ENCODE results near the gene ACP1.

Gene ACP1

GRCh38 chr2:257842-258241, 6.9 kb upstream of the ACP1 start:
- no peak overlapping the region for H3K27ac ChIP-seq (replicated peaks; ENCODE audit: low read length)
- no peak overlapping the region for H2BK12ac ChIP-seq (ENCODE audit: low read length)
- no peak overlapping the region for H3K4me3 ChIP-seq (ENCODE audit: low read length in 2 of 2)
- no peak overlapping the region for H2BK120ac ChIP-seq (ENCODE audit: low read depth, low read length)
- H3K23ac ChIP-seq (ENCODE audit: low read depth, low read length, poor library complexity): no peak overlapping the region
- no peak overlapping the region for H3K4ac ChIP-seq (ENCODE audit: low read length)
- no peak overlapping the region for H2BK5ac ChIP-seq (ENCODE audit: low read length)
- no peaks in the 10 kb centered on the region for H3K79me1 ChIP-seq (ENCODE audit: low read depth, low read length)
- H3K4me2 ChIP-seq (ENCODE audit: insufficient read depth, low read length, poor library complexity, severe bottlenecking): no peak overlapping the region
- H3K4me1 ChIP-seq (ENCODE audit: control insufficient read depth in 2 of 2, insufficient read depth in 1 of 2, low read depth in 1 of 2, low read length in 2 of 2): no peaks in the 10 kb centered on the region
- peaks cover 0 to under 1% (median 0%) of the 10 kb centered on the region in 3 experiments for H3K27me3 ChIP-seq (ENCODE audit: control insufficient read depth in 3 of 3, insufficient read depth in 3 of 3, low read depth in 1 of 3, low read length in 3 of 3)
- H3K9me3 ChIP-seq (replicated peaks in 1 of 2; ENCODE audit: control insufficient read depth in 2 of 2, insufficient read depth in 1 of 2, low read depth in 1 of 2, low read length in 2 of 2): peaks cover 8 to 52% of the 10 kb centered on the region in 2 donors
- no peak overlapping the region for H3K14ac ChIP-seq (ENCODE audit: low read length)
- no CpG with 5 or more reads among the region's 2 CpGs for WGBS, 2 donors (ENCODE audit: extremely low coverage in 2 of 2, insufficient read length in 2 of 2, insufficient replicate concordance in 1 of 2)
- no peak overlapping the region for H2AK5ac ChIP-seq (ENCODE audit: low read depth, low read length)
- H3K18ac ChIP-seq (ENCODE audit: low read length): no peak overlapping the region
- H3K9ac ChIP-seq (ENCODE audit: low read depth, low read length, poor library complexity): no peak overlapping the region
- DNase-seq (ENCODE audit: low spot score): no peak
- H3K36me3 ChIP-seq (replicated peaks in 1 of 2; ENCODE audit: control insufficient read depth in 2 of 2, insufficient read depth in 2 of 2, low read length in 2 of 2): peaks cover 0 to 42% of the 10 kb centered on the region in 2 donors
- no peak overlapping the region for H2BK15ac ChIP-seq (ENCODE audit: low read length)
- H4K91ac ChIP-seq (ENCODE audit: low read depth, low read length, poor library complexity): no peak overlapping the region
- H4K8ac ChIP-seq (ENCODE audit: low read depth, low read length): no peak overlapping the region
- H2AFZ ChIP-seq (ENCODE audit: low read length): no peak overlapping the region

GRCh38 chr2:258933-259332, 5.8 kb upstream of the ACP1 start:
- no peak overlapping the region for H2BK15ac ChIP-seq (ENCODE audit: low read length)
- H2BK120ac ChIP-seq (ENCODE audit: low read depth, low read length): no peak overlapping the region
- H3K23ac ChIP-seq (ENCODE audit: low read depth, low read length, poor library complexity): no peak overlapping the region
- H4K91ac ChIP-seq (ENCODE audit: low read depth, low read length, poor library complexity): no peak overlapping the region
- no CpG with 5 or more reads among the region's 3 CpGs for WGBS, 2 donors (ENCODE audit: extremely low coverage in 2 of 2, insufficient read length in 2 of 2, insufficient replicate concordance in 1 of 2)
- no peak overlapping the region for H3K4ac ChIP-seq (ENCODE audit: low read length)
- H3K4me2 ChIP-seq (ENCODE audit: insufficient read depth, low read length, poor library complexity, severe bottlenecking): no peak overlapping the region
- H3K27me3 ChIP-seq (ENCODE audit: control insufficient read depth in 3 of 3, insufficient read depth in 3 of 3, low read depth in 1 of 3, low read length in 3 of 3): peaks cover 0 to 11% (median 10%) of the 10 kb centered on the region in 3 experiments
- H2BK12ac ChIP-seq (ENCODE audit: low read length): no peak overlapping the region
- H3K9ac ChIP-seq (ENCODE audit: low read depth, low read length, poor library complexity): no peak overlapping the region
- H3K4me1 ChIP-seq (ENCODE audit: control insufficient read depth in 2 of 2, insufficient read depth in 1 of 2, low read depth in 1 of 2, low read length in 2 of 2): peaks cover 0 to 2% of the 10 kb centered on the region in 2 donors
- no peak overlapping the region for H3K18ac ChIP-seq (ENCODE audit: low read length)
- H3K4me3 ChIP-seq (ENCODE audit: low read length in 2 of 2): no peak overlapping the region
- peaks cover 16 to 61% of the 10 kb centered on the region in 2 donors for H3K9me3 ChIP-seq (replicated peaks in 1 of 2; ENCODE audit: control insufficient read depth in 2 of 2, insufficient read depth in 1 of 2, low read depth in 1 of 2, low read length in 2 of 2)
- no peak for DNase-seq (ENCODE audit: low spot score)
- no peak overlapping the region for H2BK5ac ChIP-seq (ENCODE audit: low read length)
- H2AFZ ChIP-seq (ENCODE audit: low read length): no peak overlapping the region
- H3K79me1 ChIP-seq (ENCODE audit: low read depth, low read length): no peaks in the 10 kb centered on the region
- no peak overlapping the region for H2AK5ac ChIP-seq (ENCODE audit: low read depth, low read length)
- no peak overlapping the region for H3K14ac ChIP-seq (ENCODE audit: low read length)
- H3K27ac ChIP-seq (replicated peaks; ENCODE audit: low read length): no peak overlapping the region
- peaks cover 0 to 47% of the 10 kb centered on the region in 2 donors for H3K36me3 ChIP-seq (replicated peaks in 1 of 2; ENCODE audit: control insufficient read depth in 2 of 2, insufficient read depth in 2 of 2, low read length in 2 of 2)
- no peak overlapping the region for H4K8ac ChIP-seq (ENCODE audit: low read depth, low read length)

DNA sequence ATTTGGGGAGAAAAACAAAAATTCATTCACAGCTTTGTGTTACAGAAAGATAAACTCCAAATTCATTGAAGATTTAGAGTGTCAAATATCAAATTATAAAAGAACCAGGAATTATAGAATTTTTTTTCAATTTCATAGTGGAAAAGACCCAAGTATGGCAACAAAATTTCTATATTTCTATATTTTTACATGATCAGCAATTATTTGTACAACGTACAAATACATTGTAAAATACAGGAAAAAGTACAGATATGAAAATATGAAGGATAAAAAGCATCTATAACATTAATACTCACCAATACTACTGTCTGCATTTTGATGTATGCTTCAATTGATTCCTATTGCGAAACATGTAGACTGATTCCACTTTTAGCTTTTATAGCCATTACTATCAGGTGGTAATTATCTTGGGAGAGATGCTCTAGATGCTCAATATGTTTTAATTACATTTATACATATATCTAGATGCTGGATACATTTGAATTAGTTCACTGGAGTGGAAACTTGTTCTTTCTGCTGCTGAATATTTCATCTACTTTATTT, 4.9 kb upstream of the ACP1 start:
- no CpG with 5 or more reads among the region's 2 CpGs for WGBS, 2 donors (ENCODE audit: extremely low coverage in 2 of 2, insufficient read length in 2 of 2, insufficient replicate concordance in 1 of 2)
- H3K36me3 ChIP-seq (replicated peaks in 1 of 2; ENCODE audit: control insufficient read depth in 2 of 2, insufficient read depth in 2 of 2, low read length in 2 of 2): peaks cover 0 to 47% of the 10 kb centered on the region in 2 donors
- H4K91ac ChIP-seq (ENCODE audit: low read depth, low read length, poor library complexity): no peak overlapping the region
- no peak overlapping the region for H2BK120ac ChIP-seq (ENCODE audit: low read depth, low read length)
- DNase-seq (ENCODE audit: low spot score): no peak
- H2BK15ac ChIP-seq (ENCODE audit: low read length): no peak overlapping the region
- no peak overlapping the region for H3K4ac ChIP-seq (ENCODE audit: low read length)
- no peak overlapping the region for H3K14ac ChIP-seq (ENCODE audit: low read length)
- peaks cover 0 to 2% of the 10 kb centered on the region in 2 donors for H3K4me1 ChIP-seq (ENCODE audit: control insufficient read depth in 2 of 2, insufficient read depth in 1 of 2, low read depth in 1 of 2, low read length in 2 of 2)
- no peak overlapping the region for H2BK5ac ChIP-seq (ENCODE audit: low read length)
- peaks cover under 1% of the 10 kb centered on the region for H3K79me1 ChIP-seq (ENCODE audit: low read depth, low read length)
- H3K23ac ChIP-seq (ENCODE audit: low read depth, low read length, poor library complexity): no peak overlapping the region
- H3K4me2 ChIP-seq (ENCODE audit: insufficient read depth, low read length, poor library complexity, severe bottlenecking): no peak overlapping the region
- peaks cover 0 to 15% (median 13%) of the 10 kb centered on the region in 3 experiments for H3K27me3 ChIP-seq (ENCODE audit: control insufficient read depth in 3 of 3, insufficient read depth in 3 of 3, low read depth in 1 of 3, low read length in 3 of 3)
- H3K27ac ChIP-seq (replicated peaks; ENCODE audit: low read length): no peak overlapping the region
- no peak overlapping the region for H4K8ac ChIP-seq (ENCODE audit: low read depth, low read length)
- H2BK12ac ChIP-seq (ENCODE audit: low read length): no peak overlapping the region
- no peak overlapping the region for H3K18ac ChIP-seq (ENCODE audit: low read length)
- peaks cover 16 to 61% of the 10 kb centered on the region in 2 donors for H3K9me3 ChIP-seq (replicated peaks in 1 of 2; ENCODE audit: control insufficient read depth in 2 of 2, insufficient read depth in 1 of 2, low read depth in 1 of 2, low read length in 2 of 2)
- no peak overlapping the region for H2AFZ ChIP-seq (ENCODE audit: low read length)
- H3K9ac ChIP-seq (ENCODE audit: low read depth, low read length, poor library complexity): no peak overlapping the region
- no peak overlapping the region for H2AK5ac ChIP-seq (ENCODE audit: low read depth, low read length)
- H3K4me3 ChIP-seq (ENCODE audit: low read length in 2 of 2): no peak overlapping the region

GRCh38 chr2:260507-261161, 4.1 kb upstream of the ACP1 start:
- Histone ChIP-seq H3K9me3 (replicated peaks in 1 of 2; ENCODE audit: control insufficient read depth in 2 of 2, insufficient read depth in 1 of 2, low read depth in 1 of 2, low read length in 2 of 2) (peaks cover 16 to 61% of the 10 kb centered on the region in 2 donors), H3K4ac (ENCODE audit: low read length) (no peak overlapping the region), H2BK15ac (ENCODE audit: low read length) (no peak overlapping the region), H3K79me1 (ENCODE audit: low read depth, low read length) (peaks cover 3% of the 10 kb centered on the region), H2BK12ac (ENCODE audit: low read length) (no peak overlapping the region), H3K36me3 (replicated peaks in 1 of 2; ENCODE audit: control insufficient read depth in 2 of 2, insufficient read depth in 2 of 2, low read length in 2 of 2) (peaks cover 0 to 47% of the 10 kb centered on the region in 2 donors), H2AK5ac (ENCODE audit: low read depth, low read length) (no peak overlapping the region), H3K23ac (ENCODE audit: low read depth, low read length, poor library complexity) (no peak overlapping the region), H4K91ac (ENCODE audit: low read depth, low read length, poor library complexity) (no peak overlapping the region), H3K27ac (replicated peaks; ENCODE audit: low read length) (no peak overlapping the region), H3K4me3 (ENCODE audit: low read length in 2 of 2) (no peak overlapping the region), H3K27me3 (ENCODE audit: control insufficient read depth in 3 of 3, insufficient read depth in 3 of 3, low read depth in 1 of 3, low read length in 3 of 3) (peaks cover 0 to 15% (median 13%) of the 10 kb centered on the region in 3 experiments), H2BK120ac (ENCODE audit: low read depth, low read length) (no peak overlapping the region), H3K14ac (ENCODE audit: low read length) (no peak overlapping the region), H2AFZ (ENCODE audit: low read length) (no peak overlapping the region), H4K8ac (ENCODE audit: low read depth, low read length) (no peak overlapping the region), H3K9ac (ENCODE audit: low read depth, low read length, poor library complexity) (no peak overlapping the region), H3K4me1 (ENCODE audit: control insufficient read depth in 2 of 2, insufficient read depth in 1 of 2, low read depth in 1 of 2, low read length in 2 of 2) (peaks cover 2 to 4% of the 10 kb centered on the region in 2 donors), H3K18ac (ENCODE audit: low read length) (no peak overlapping the region), H3K4me2 (ENCODE audit: insufficient read depth, low read length, poor library complexity, severe bottlenecking) (no peak overlapping the region), H2BK5ac (ENCODE audit: low read length) (no peak overlapping the region)
- no CpG with 5 or more reads among the region's 6 CpGs for WGBS, 2 donors (ENCODE audit: extremely low coverage in 2 of 2, insufficient read length in 2 of 2, insufficient replicate concordance in 1 of 2)
- no peak for DNase-seq (ENCODE audit: low spot score)
